ACHN (cell line): Measurements from ENCODE around the gene CCNQ.
A peak's percentile ranks its signal among the peaks of the same experiment; 100 is the strongest.

Source experiments
- DNase-seq: peaks from one replicate; pipeline ENCODE4 v3.0.0-alpha.2; 2015
- in situ Hi-C: cut with HindIII; loops from 2 replicates; pipeline ENCODE4 v1.10.0; 2017; ENCODE audit warnings: low sequenced_read_pairs, low pct_ligation_motif_present, low pct_unique_long_range_greater_than_20kb

The CCNQ gene

DNA sequence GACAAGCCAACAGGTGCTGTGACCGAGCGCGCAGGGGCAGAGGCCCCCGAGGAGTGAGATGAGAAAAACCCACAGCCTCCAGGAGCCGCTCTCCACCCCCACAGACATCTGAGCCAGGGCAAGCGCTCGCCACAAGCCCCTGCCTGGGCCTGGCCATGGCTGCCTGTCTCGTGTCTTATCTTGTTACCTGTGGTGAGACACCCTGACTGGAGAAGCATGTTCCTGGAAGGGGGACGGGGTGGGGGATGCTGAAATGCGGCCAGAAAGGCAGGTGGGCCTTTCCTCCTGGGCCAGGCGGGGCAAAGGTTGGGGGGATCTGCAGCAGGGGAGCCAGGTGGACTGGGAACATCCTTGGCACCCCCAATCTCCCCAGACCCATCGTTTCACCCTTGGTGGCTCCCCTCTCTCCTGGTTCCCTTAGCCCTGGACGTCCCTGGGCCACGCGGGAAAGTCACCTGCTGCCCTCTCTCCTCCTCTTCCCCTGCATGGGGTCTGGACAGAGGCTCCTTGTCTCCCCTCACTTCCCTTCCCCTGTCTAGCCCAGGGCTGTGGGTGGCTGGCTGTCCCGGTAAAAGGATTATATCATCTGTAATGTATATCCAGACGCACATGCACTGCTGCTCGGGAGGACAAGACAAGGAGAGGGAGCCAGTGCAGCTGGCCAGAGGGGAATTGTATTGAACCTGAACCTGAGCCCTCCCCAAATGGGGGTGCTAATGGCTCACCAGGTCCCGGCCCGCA, 39.7 kb upstream of the CCNQ start:
- no peak for DNase-seq
- in situ Hi-C loops = no loop called here

GRCh38 chrX:153638041-153638371, 39.1 kb upstream of the CCNQ start:
- in situ Hi-C loops = no loop called here
- no peak for DNase-seq

DNA sequence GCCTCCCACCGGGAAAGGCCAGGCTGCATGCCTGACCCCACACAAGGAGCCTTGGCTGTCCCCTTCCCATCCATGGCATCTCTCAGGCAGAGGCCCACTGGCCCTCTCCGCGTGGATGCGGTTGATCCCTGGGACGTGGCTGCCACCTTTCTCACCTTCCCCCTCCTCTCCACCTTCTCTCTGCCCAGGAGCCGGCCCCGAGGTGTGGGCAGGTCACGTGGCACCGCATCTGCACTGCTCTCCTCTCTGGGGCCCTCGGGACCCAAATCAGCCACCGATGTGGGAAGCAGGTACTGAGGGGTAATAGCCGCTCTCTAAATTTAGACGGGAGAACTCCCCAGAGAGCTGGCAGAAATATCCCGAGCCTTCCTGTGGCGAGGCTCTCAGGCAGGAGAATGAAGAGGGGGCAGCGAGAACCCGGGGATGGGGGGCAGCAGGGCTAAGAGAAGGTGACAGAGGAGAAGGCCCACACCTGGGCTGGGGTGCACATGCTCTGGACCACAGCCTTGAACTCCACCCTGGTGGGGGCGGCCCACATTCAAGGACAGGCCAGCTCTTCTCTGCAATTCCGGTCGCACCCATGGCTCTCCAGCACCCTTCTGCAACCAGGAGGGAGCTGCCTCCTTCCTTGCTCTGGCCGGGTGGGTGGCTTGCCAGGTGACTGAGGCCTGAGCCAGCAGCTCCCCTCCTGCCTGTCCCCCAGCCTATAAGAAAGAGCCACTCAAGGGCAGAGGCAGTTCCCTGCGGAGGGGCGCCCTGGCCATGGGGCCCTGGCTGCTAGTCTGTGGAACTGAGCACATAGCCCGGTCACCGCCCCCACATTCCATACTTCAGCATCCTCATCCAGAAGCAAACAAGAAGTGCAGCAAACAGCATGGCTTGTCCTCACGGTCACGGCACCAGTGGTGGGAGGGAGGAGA, 38.4 kb upstream of the CCNQ start:
- no peak for DNase-seq
- in situ Hi-C loops = no loop called here

DNA sequence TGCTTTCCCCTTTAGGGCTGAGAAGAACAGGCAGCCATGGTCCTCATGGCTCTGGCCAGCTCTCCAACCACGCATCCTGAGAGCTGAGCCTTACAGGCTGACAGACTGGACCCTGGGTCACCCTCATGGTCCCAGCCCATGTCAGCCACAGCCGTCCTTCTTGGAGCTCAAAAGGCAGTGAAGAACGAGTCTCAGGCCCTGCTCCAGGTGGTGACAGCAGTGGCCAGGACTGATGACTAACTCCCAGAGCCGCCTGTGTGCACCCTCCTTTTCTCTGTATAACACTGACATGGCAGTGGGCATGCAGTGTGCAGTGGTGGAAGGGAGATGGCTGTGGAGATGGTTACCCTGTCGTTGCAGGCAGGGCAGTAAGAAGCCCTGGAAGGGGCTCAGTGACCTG, 37.8 kb upstream of the CCNQ start:
- DNase-seq = no peak
- in situ Hi-C loops = no loop called here

- in situ Hi-C loops = no loop called here
- DNase-seq = peak; percentile 68
Measured at GRCh38 chrX:153635788-153636668, 37.1 kb upstream of the CCNQ start.

GRCh38 chrX:153635388-153635787, 36.4 kb upstream of the CCNQ start:
- no peak for DNase-seq
- in situ Hi-C loops = no loop called here

GRCh38 chrX:153634832-153635231, 35.9 kb upstream of the CCNQ start:
- in situ Hi-C loops = no loop called here
- no peak for DNase-seq

GRCh38 chrX:153634236-153634635, 35.3 kb upstream of the CCNQ start:
- in situ Hi-C loops = no loop called here
- no peak for DNase-seq

DNA sequence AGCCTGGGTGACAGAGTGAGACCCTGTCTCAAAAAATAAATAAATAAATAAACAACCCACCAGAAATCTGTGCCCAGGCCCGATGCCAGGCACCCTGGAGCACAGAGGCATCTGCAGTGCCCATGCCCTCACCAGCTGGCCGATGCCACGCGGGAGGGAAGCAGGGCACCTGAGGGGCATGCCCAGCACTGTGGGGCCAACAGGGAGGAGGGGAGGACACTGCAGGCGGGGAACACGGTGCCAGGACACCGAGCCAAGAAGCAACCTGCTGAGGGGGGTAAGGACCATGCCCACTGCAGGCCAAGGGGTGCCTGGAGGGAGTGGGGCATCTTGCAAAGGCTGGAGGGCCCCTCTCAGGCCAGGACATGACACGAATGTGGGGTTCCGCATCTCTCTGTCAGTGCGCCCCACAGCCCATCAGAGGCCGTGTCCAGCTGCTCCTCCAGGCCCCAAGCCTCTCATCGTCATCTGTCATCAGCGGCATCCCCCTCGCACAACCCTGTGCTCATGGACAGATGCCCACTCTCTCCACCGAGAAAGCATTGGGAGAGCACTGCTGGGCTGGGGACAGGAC, 34.8 kb upstream of the CCNQ start:
- in situ Hi-C loops = no loop called here

DNA sequence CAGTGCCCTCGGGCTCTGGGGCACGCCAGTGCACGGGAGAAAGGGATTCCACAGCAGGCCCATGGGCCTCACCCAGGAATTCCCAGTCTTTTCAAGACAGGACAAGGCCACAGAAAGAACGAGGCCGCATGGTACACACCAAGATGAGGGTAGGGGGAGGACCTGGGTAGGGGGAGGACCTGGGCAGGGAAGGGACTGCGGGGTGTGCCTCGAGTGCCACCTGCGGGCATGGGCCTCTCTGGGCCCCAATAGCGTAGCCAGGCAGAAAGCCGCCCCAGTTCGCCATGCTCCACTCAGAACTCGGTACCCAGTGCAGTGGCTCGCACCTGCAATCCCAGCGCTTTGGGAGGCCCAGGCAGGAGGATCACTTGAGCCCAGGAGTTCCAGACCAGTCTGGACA, 34.1 kb upstream of the CCNQ start:
- no peak for DNase-seq
- in situ Hi-C loops = no loop called here

More for the DNA sequence above, 34.8 kb upstream of the CCNQ start:
- no peak for DNase-seq

DNA sequence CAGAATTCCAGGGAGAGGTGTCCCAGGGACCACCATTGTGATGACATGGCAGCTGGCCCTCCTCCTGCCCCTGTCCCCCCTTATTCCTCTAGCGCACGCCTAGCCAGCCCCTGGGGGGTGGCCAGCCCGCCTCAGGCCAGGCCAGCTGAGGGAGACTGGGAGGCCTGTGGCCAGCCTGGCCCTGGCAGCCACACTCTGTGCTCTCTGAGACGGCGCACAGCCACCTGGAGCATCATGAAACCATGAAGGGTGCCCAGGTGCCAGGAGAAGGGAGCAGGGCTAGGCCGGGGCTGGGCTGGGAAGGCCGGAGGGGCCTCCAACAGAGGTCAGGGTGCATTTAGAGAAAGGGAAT, 33.6 kb upstream of the CCNQ start:
- in situ Hi-C loops = no loop called here
- no peak for DNase-seq

DNA sequence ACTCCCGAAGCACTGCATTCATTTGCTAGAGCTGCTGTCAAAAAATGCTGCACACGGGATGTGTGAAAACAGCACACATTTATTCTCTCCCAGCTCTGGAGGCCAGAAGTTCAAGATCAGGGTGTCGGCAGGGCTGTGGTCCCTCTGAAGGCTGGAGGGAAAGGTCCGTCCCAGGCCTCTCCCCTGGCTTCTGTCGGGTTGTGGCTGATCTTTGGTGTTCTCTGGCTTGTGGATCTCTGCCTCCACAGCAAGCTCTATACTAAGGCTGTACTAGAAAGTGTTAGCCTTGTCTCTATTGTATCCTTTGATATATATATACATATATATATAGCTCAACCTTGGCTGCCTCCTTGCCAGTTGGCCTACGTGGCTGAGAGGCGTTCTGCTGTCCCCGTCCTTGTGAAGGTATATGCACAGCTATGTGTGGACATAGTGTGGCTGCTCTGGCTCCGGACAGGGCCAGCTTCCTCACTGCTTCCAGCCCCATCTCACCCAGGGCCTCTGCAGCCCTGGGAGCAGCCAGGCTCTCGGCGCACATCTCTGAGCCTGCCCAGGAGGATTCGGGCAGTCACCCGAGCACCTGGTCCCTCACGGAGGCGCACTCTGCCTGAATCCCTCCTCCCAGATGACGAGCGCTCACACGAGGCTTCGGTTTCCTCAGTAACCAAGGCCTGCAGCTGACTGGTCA, 33.1 kb upstream of the CCNQ start:
- in situ Hi-C loops = no loop called here
- DNase-seq = no peak

DNA sequence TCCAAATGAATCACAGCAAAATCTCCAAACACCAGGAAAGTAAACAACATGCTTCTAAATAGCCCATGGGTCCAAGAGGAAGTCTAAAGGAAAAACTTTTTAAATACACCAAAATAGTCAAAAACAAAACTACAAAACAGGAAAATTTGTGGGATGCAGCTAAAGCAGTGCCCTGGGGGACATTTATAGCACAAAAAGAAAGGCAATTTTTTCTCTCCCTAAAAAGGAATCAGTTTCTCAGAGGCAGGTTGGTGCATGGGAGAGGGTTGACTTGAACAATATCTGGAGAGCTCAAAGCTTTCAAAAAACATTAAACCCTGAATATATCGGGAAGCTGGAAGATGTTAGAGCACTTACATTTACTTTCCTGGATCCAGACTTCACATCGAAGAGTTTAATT, 32.4 kb upstream of the CCNQ start:
- DNase-seq = no peak
- in situ Hi-C loops = no loop called here

DNA sequence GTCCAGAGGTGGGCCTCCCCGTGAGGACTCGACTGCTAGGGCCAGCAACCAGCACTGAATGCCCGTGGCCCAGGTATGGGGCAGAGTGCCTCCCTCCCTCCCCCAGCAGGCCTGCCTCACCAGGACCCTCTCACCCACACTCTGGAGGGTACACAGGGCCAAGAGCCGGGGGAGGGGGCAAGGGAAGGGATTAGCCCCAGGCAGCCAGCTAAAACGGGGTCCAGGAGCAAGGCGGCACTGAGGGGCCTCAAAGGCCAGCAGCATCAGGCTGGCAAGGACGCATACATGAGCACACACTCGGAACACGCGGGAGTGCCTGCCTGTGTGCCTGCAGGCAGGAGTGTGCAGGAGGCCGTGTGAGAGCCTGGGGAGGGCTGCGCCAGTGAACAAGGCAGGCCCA, 29.7 kb upstream of the CCNQ start:
- in situ Hi-C loops = no loop called here
- DNase-seq = no peak

DNA sequence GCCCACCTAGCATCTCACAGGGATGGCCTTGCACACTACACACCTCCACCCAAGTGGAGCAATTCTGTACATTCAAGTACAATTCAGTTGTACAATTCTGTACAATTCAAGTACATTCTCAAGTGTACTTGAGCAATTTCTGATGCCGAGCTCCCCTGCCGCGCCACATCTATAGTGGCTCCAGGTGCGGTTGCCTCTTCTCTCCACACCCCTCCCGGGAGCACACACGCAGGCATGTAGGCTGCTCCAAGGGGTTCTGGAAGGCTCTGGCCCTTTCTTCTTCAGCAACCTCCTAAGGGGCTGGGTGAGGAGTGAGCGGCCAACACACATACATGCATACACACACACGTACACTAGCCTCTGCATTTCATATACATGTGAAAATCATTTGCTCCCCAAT, 29.2 kb upstream of the CCNQ start:
- in situ Hi-C loops = no loop called here
- no peak for DNase-seq

- in situ Hi-C loops = no loop called here
- DNase-seq = no peak
Measured at GRCh38 chrX:153627675-153628111, 28.8 kb upstream of the CCNQ start.

GRCh38 chrX:153626863-153627674, 28.1 kb upstream of the CCNQ start:
- in situ Hi-C loops = no loop called here
- DNase-seq = no peak
